GM19324 (cell line): Measurements from ENCODE around the gene BPHL.
A peak's percentile ranks its signal among the peaks of the same experiment; 100 is the strongest.
"Not testable (repeated sequence)": the region's sequence is repeated elsewhere in the genome, so short reads cannot be mapped to it uniquely, and the experiment has no call there.

Experiments
- ATAC-seq: cut with Tn5 transposase; IDR thresholded peaks from one replicate; pipeline ENCODE4 v1.9.1; 2021; ENCODE audit warnings: mild to moderate bottlenecking, moderate library complexity; ENCODE audit not compliant: unreplicated experiment, low FRiP score

BPHL gene

DNA sequence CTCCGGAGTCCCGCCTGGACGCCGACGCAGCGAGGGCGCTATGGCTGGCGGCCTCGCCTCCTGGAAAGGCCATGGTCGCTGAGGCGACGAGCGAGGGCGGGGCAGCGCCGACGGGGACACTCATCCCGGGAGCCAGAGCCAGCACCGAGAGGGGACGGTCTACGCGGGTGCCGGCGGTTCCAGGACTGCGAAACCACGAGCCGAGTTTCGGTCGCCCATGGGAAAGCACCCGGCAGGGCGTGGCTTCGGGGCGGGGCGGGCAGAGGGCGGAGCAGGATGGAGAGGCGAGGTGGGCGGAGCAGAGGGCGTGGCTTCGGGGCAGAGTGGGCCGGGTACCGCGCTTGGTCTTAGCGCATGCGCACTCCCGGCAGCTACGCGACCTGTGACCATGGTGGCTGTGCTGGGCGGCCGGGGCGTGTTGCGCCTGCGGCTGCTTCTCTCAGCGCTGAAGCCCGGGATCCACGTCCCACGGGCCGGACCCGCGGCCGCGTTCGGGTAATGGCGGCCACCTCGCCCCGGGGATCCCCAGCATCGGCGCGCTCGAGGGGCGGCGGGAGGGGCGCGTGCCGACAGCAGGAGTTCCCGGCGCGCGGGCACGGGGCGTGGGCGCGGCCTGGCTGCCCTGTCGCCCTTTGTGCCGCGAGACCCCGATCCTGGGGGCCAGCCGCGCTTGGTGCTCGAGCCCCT, at the start of gene BPHL:
TSS of gene BPHL (plus strand) at position 359 of the 687 bp plus-strand sequence. CDS start at position 389, 30 bp downstream.
- ATAC-seq = peak; percentile 95

DNA sequence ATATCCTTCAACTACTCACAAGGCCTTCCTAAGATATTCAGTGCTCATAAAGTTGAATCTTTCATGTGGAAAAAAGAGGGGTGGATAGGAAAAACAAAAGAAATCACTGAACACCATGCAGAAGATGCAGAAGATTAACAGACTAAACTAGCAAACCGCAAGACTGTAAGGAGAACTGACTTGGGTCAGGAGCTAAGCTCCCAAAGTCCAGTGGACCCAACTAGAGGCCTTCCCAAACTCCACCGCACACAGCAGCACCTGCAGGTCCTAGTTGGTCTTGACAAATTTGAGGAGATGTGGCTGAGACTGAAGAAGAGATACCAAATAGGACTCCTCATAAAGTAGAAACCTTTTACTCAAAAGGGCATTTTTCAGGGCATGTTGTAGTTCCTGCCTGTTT, 46.9 kb upstream of the BPHL start:
- ATAC-seq = no peak

DNA sequence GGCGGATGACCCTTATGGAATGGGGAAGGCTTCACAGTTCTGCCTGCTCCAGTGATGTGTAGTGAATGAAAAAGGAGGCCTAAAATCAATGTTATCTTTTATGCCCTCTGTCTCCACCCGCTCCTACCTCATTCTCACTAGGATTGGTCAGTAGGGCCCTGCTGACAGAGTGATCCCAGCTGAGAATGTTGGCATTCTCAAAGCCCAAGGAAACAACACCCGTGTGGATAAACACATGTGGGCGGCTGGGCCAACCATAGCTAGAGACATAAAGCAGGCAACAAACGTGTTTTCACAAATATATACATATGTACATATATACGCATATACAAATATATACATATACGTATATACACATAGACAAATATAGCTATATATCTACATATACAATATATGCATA, 45.7 kb upstream of the BPHL start:
- ATAC-seq = no peak

DNA sequence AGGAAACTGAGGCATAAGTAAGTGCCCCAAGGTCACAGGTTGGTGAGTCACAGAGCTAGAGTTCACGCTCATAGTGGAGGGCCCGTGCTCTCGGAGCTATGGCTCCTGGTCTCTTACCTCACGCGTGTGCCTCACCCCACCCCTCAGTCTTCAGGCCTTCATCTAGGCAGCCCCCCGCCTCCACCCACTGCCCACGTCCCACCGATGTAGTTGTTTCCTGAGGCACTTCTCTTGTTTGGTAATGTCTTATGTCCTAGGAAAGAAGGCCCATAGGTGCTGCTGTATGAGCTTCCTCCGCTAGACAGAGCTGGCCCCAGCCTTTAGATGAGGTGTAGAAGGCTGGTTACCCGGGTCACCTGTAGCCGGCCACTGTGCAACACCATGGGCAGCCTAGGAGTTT, 45.1 kb upstream of the BPHL start:
- ATAC-seq = no peak

DNA sequence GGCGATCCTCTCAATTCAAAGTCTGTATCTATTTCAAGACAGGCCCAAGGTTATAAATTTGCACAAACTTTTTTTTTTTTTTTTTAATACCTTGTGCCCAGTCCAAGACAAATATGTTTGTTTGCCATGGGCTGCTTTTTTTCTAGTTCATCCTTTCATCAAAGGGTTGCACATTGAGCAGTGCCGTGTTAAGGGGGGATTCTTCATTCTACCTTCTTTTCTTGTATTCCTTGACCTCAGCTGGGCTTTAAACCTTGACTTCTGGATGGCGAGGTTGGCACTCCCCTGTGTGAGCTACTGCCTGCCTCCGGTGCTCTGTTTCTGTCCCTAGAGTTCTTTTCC, 42.8 kb upstream of the BPHL start:
- no peak for ATAC-seq

DNA sequence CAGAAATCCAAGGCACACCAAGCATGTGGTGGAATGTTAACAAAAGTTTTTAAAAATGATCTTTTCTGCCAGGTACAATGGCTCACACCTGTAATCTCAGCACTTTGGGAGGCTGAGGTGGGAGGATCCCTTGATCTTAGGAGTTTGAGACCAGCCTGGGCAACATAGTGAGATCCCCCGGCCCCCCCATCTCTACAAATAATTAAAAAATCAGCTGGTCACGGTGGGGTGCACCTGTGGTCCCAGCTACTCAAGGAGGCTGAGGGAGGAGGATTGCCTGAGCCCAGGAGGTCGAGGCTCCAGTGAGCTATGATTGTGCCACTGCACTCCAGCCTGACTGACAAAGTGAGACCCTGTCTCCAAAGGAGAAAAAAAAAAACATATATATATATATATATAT, 42.2 kb upstream of the BPHL start:
- no peak for ATAC-seq

DNA sequence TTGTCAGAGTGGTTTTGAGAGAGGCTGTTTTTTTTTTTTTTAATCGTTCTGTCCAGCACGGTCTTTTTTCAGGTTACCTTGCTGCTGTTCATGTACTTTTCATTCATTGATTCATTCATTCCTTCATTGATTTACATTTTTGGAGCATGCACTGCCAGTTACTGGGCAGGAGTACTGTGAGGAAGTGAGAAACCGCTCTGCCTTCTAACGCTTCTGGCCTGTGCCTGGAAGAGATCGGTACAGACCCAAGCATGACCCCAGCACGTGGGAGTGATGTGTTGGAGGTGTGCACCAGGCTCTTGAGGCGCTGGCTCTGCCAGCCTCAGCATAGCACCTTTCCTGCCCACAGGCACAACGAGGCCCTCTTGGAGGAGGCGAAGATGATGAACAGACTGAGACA, 41.1 kb upstream of the BPHL start:
- ATAC-seq = no peak

DNA sequence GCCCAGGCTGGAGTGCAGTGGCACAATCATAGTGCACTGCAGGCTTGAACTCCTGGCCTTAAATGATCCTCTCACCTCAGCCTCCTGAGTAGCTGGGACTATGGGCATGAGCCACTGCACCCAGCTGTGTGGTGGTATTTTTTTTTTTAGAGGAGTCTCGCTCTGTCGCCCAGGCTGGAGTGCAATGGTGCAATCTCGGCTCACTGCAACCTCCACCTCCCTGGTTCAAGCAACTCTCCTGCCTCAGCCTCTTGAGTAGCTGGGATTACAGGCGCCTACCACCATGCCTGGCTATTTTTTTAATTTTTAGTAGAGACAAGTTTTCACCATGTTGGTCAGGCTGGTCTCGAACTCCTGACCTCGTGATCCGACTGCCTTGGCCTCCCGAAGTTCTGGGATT, 39.6 kb upstream of the BPHL start:
- not testable (repeated sequence) for ATAC-seq

DNA sequence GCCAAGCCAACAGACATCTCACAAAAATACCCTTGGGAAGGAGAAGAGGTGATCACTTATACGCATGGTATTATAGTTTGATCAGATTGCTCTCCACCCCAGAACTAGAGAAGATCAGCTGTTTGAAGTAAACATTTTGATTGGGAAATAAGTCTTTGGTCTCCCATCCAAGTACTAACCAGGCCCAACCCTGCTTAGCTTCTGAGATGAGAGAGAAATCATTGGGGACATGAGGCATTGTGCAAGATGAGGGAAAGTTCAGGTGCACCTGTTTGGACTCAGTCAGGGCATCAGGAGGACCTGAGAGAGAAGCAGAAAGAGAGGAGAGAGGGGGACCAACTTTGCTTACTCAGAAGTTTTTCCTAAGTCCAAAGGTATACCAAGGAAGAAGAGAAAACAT, 38.8 kb upstream of the BPHL start:
- ATAC-seq = no peak

DNA sequence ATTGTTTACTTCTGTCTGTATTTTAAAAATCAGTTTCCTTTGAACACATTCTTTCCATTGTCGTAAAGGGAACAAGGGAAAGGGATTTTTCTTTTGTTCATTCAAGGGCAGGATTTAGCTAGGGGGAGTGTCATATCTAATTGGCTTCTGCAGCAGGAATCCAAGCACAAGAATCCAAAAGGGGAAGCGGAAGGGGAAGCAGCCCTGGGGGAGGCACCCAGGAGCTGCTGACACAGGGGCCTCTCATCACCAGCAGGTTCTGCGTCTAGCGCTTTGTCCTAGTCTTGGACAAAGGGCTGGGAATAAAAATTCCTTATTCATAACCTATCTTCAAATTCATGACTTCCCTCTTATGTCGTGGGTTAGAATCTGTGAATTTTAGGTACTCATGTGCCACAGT, 36.6 kb upstream of the BPHL start:
- no peak for ATAC-seq

DNA sequence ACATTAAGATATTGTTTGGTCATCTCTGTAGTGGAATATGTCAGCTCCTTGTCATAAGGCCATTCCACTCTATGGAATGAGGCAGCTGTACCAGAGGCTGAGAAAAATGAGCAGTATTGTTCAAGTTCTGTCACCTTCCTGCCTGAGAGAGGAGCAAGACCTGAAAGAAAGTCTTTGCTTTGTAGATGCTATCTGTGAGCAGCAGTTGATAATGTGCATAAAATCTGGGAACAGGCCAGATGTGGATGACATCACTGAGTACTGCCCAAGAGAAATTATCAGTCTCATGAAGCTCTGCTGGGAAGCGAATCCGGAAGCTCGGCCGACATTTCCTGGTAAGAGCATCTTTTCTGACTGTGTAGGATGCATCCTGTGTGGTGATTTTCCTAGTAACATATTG, 33.4 kb upstream of the BPHL start:
- no peak for ATAC-seq

DNA sequence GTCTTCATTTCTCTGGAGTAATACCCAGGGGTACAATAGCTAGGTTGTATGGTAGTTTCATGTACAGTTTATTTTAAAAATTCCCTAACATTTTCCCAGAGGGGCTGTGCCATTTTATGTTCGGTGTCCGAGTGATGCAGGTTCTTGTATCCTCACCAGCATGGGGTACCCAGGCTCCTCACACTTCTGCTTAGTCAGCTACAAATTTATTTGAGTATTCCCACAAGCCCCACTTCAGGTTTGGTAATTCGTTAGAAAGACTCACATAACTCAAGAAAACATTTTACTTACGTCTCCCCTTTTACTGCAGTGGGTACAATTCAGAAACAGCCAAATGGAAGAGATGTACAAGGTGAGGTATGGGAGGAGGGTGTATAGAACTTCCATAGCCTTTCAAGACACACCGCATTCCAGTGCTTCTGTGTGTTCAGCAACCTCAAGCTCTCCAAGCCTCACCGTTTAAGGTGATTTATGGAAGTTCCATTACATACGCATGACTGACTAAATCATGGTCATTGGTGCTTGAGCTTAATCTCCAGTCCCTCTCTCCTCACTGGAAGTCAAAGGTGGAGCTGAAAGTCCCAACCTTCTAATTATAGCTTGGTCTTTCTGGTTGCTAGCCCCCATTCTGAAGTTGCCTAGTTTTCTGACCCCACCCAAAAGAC, 32.1 kb upstream of the BPHL start:
- no peak for ATAC-seq

DNA sequence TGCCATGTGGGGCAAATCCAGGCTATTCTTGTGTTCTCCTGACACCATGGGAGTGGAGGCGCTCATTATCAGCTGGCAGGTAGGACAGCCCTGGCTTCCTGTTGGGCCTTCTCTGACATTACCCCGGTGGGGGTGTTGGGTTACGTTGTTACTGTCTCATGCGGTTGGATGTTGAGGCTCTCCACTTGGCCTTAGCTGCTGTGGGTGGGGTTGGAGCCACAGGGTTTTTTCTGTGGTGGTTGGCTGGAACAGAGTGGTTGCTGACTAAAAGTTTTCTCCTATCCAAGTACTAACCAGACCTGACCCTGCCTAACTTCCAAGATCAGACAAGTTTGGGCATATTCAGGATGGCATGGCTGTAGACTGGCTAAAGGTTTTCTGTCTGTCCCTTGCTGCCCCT, 30.1 kb upstream of the BPHL start:
- ATAC-seq = no peak

DNA sequence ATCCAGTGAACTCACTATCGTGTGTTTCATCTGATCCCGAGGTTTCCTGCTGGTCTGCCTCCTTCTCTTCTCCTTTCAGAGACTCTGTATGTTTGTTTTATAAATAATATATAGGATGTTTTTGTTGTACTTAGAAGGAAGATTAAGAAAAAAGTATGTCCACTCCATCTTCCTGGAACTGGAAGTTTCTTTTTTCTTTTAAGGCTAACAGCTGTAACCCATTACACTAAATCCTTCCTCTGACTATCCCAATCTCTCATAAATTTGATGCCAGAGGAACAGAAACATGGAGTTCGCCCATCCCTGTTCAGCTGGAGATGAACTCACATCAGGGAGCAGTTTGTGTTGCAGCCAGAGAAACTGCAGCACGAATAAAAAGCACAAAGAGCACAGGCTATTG, 29.5 kb upstream of the BPHL start:
- no peak for ATAC-seq

DNA sequence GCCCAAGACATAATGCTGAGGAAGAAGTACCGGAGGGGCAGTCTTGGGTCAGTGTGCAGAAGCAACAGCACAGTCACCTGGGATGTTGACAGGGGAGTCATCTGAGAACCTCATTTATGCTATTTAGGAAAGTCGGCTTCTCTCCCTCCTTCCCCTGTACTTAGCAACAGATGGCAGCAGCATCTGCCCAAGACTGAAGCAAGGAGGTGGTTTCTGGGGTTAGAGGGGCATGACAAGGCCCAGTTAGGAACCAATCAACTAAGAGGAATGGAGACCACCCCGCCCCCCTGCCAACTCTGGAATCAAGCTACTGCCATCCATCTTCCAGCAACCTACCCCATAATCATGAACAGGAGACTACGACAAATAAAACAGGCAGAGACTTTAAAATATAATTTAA, 28.5 kb upstream of the BPHL start:
- no peak for ATAC-seq

DNA sequence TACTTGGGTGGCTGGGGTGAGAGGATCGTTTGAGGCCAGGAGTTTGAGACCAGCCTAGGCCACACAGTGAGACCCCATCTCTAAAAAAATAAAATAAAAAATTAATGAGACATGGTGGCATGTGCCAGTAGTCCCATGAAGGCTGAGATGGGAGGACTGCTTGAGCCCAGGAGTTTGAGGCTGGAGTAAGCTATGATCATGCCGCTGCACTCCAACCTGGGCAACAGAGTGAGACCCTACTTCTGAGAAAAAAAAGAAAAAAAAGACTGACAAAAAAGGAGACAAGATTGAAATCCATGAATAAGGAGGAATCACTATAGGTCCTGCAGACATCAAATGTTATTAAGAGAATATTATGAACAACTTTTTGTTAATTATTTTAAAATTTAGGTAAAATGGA, 23.7 kb upstream of the BPHL start:
- no peak for ATAC-seq

DNA sequence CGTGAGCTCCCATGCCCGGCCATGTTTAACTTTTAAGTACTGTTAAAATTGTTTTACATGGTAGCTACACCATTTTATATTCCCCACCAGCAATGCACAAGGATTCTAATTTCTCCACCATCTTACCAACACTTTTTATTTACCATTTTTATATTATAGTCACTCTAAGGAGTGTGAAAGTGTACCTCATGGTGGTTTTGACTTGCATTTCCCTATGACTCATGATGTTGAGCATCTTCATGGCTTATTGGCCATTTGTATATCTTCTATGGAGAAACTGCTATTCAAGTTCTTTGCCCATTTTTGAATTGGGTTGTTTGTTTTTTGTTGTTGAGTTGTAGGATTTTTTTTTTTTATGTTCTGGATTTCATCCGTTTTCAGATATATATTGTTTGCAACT, 15.6 kb upstream of the BPHL start:
- no peak for ATAC-seq

DNA sequence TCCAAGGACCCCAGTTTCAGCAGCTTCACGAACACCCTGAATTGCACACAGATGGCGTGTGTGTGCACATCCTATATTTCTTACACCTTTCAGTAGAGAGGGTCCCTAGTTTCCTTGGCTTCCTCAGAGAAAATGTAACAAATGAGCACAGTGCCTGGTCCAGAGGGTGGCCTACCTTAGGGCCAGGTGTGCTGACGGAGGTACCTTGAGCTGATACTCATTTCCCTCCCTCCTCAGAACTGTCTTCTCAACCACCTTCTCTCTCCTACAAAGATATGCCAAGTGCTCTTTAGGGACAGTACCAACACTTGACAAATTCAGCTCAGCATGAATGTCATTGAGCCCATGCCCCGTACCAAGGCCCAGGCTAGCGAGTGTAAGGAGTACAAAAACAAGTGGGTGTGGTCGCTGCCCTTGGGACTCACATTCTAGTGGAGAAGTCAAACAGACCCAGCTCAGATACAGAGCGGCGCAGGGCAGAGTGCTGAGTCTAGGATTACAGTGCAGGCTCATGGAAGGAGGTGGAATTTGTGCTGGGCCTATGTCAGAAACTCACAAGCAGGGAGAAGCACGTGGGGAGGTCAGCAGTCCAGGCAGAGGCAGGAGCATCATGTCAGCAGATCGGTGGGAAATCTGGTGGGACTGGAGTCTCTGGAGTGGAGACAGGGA, 9.6 kb upstream of the BPHL start:
- ATAC-seq = no peak

DNA sequence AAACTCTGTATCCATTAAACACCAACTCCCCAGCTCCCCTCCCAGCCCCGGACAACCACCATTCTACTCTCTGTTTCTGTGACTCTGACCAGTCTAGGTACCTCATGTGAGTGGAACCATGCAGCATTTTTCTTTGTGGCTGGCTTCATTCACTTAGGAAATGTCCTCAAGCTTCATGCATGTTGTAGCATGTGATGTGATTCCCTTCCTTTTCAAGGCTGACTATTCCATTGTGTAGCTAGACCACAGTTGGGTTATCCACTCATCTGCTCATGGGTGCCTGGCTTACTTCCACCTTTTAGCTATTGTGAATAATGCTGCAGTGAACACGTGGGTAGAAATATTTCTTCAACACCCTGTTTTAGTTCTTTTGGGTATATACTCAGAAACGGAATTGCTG, 8.8 kb upstream of the BPHL start:
- no peak for ATAC-seq

DNA sequence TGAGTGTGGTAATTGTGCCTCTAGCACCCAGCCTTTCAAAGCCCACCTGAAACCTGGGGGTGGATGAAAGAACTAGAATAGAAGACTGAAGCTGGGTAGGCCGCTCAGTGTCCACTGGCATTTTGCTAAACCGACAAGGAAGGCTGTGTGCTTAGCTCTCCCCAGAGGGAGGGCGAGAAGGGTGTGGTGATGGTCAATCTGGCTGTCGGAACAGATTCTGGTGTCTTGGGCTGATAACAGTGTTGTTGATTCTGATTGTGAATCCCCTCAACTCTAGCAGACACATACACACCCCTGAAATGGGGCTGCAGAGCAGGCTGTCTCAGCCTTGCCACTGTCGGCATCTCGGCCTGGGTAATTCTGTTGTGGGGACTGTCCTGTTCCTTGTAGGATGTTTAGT, 4.1 kb upstream of the BPHL start:
- ATAC-seq = no peak

DNA sequence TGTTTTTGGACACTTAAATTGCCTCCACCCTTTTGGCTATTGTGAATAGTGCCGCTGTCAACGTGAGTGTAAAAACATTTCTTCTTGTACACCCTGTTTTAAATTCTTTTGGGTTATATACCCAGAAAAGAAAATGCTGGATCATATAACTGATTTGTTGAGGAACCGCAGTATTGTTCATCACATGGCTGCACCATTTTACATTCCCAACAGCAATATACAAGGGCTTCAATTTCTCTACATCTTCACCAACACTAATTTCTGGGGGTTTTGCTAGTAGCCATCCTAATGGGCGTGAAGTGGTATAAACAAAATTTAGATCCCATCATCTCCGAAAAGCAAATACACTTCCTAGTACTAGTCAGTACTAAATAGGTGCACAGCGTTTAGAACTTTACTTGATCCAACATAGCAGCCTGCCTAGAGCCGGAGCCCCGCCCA, 579 bp upstream of the BPHL start:
- ATAC-seq = no peak
